RWPE2 (cell line): ENCODE results near the gene CCDC90B.

Experiments used
- ATAC-seq: fragments of 200-7000 bp; cut with Tn5 transposase; 3 replicates; pipeline ENCODE4 v1.9.1; 2021; ENCODE audit warnings: low read depth
- DNase-seq: peaks from one replicate; pipeline ENCODE4 v3.0.0-alpha.2; 2020; ENCODE audit warnings: low spot score
- H3K27ac ChIP-seq: fragments of 450-650 bp; 2 replicates; pipeline ENCODE4 v1.5.1; 2017; ENCODE audit warnings: mild to moderate bottlenecking; ENCODE audit not compliant: poor library complexity, severe bottlenecking
- H3K27me3 ChIP-seq: fragments of 250-450 bp; sonication (Bioruptor Pico); 2 replicates; pipeline ENCODE4 v1.5.1; 2021; ENCODE audit warnings: mild to moderate bottlenecking, moderate library complexity; ENCODE audit not compliant: insufficient read depth, poor library complexity, severe bottlenecking
- H3K36me3 ChIP-seq: fragments of 250-450 bp; sonication (Bioruptor Pico); 2 replicates; pipeline ENCODE4 v1.5.1; 2020; ENCODE audit warnings: low read depth, mild to moderate bottlenecking, moderate library complexity
- H3K4me1 ChIP-seq: fragments of 250-450 bp; sonication (Bioruptor Pico); 2 replicates; pipeline ENCODE4 v1.5.1; 2021; ENCODE audit warnings: mild to moderate bottlenecking, moderate library complexity; ENCODE audit not compliant: insufficient read depth, poor library complexity, severe bottlenecking
- H3K4me3 ChIP-seq: fragments of 250-450 bp; sonication (Bioruptor Pico); 2 replicates; pipeline ENCODE4 v1.5.1; 2021; ENCODE audit warnings: mild to moderate bottlenecking, moderate library complexity; ENCODE audit not compliant: severe bottlenecking
- H3K9me3 ChIP-seq: fragments of 250-450 bp; sonication (Bioruptor Pico); 2 replicates; pipeline ENCODE4 v1.5.1; 2021; ENCODE audit warnings: mild to moderate bottlenecking, moderate library complexity; ENCODE audit not compliant: severe bottlenecking
- TF ChIP-seq, protein P1 (sequence below): fragments of 450-650 bp; IDR thresholded peaks from one replicate; pipeline ENCODE4 v1.5.1; 2017; ENCODE audit warnings: mild to moderate bottlenecking, moderate library complexity; ENCODE audit not compliant: poor library complexity, severe bottlenecking

Gene CCDC90B

DNA sequence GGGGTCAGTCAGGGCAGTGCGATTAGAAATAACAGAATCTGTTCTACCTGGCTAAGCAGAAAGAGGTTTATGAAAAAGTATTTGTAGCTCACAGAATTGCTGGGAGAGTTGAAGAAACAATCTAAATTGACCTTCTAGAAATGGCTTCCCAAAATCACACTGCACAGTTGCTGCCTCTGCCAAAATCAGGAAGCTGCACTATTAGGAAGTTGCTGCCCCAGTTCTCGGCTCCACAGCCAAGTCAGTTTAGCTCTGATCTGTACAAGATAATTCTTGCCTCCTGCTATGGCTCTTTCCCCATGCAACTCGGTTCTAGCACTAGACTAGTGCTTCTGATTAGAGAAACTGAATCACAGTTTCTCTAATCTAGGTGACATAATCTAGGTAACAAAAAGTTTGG, 16.0 kb upstream of the CCDC90B start:
- H3K4me3 ChIP-seq = no peak overlapping the region
- no peaks in the 10 kb centered on the region for H3K4me1 ChIP-seq
- DNase-seq = no peak
- no peaks in the 10 kb centered on the region for H3K9me3 ChIP-seq
- no peaks in the 10 kb centered on the region for H3K27me3 ChIP-seq
- H3K36me3 ChIP-seq = no peaks in the 10 kb centered on the region
- no peak overlapping the region for H3K27ac ChIP-seq
- TF ChIP-seq, protein P1, sequence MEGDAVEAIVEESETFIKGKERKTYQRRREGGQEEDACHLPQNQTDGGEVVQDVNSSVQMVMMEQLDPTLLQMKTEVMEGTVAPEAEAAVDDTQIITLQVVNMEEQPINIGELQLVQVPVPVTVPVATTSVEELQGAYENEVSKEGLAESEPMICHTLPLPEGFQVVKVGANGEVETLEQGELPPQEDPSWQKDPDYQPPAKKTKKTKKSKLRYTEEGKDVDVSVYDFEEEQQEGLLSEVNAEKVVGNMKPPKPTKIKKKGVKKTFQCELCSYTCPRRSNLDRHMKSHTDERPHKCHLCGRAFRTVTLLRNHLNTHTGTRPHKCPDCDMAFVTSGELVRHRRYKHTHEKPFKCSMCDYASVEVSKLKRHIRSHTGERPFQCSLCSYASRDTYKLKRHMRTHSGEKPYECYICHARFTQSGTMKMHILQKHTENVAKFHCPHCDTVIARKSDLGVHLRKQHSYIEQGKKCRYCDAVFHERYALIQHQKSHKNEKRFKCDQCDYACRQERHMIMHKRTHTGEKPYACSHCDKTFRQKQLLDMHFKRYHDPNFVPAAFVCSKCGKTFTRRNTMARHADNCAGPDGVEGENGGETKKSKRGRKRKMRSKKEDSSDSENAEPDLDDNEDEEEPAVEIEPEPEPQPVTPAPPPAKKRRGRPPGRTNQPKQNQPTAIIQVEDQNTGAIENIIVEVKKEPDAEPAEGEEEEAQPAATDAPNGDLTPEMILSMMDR = no peak
- no peak for ATAC-seq

DNA sequence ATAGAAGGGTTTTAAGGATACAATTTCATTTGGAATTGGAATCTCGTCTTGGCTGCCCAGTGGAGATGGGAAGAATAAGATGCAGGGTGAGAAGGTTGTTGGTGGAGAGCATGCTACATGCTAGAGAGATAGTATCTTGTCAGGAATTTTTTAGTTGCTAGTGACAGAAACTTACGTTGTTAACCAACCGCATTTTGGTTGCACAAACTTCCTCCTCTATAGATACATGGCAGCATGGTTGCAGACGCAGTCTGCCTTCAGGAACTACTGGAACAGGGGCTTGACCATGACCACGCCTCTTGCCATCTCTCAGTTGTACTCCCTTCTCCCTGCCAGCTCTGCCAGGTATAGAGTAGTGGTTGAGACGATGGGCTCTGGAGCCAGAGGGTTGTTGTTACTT, 13.5 kb upstream of the CCDC90B start:
- Histone ChIP-seq H3K4me3 (no peak overlapping the region), H3K36me3 (no peaks in the 10 kb centered on the region), H3K9me3 (no peaks in the 10 kb centered on the region), H3K27ac (no peak overlapping the region), H3K27me3 (no peaks in the 10 kb centered on the region), H3K4me1 (no peaks in the 10 kb centered on the region)
- DNase-seq (no peak), ATAC-seq (no peak)
- TF ChIP-seq, protein P1 = no peak

DNA sequence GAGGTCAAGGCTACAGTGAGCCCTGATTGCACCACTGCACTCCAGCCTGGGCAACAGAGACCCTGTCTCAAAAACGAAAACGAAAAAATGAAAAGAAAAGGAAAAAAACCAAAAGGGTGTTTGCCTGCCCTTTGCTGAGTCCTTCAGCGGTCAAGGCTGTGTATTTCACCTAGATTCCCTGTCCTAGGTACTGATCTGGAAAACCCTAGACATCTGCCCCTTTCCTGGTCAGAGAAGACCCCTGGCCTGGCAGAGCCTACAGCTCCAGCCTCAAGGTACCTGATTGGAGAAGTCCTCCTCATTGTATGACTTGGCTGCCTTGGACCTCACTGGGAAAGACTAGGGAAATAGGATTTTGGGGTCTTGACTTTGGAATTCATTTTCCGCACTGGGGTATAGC, 8.0 kb upstream of the CCDC90B start:
- ATAC-seq (no peak), DNase-seq (no peak)
- Histone ChIP-seq H3K27me3 (no peaks in the 10 kb centered on the region), H3K36me3 (no peaks in the 10 kb centered on the region), H3K4me1 (no peaks in the 10 kb centered on the region), H3K27ac (no peak overlapping the region), H3K4me3 (no peak overlapping the region), H3K9me3 (no peaks in the 10 kb centered on the region)
- TF ChIP-seq, protein P1 = no peak

DNA sequence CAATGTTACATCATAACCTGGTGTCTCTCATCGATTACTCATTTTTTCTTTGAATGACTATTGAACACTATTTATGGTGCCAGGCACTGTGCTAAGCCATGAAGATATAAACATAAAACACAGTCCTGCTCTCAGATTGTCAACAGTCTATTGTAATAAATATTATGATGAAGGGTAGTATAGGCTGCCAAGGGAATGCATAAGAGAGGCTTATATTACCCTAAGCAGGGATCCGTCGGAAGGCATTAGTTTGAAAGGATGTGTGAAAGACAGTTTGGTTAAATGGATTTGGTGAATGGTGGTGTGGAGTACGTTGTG, 7.2 kb upstream of the CCDC90B start:
- DNase-seq (no peak), ATAC-seq (no peak)
- no peak overlapping the region for H3K4me3 ChIP-seq
- no peaks in the 10 kb centered on the region for H3K4me1 ChIP-seq
- TF ChIP-seq, protein P1 = no peak
- no peak overlapping the region for H3K27ac ChIP-seq
- no peaks in the 10 kb centered on the region for H3K36me3 ChIP-seq
- no peaks in the 10 kb centered on the region for H3K27me3 ChIP-seq
- H3K9me3 ChIP-seq = no peaks in the 10 kb centered on the region

GRCh38 chr11:83292709-83293456, 6.7 kb upstream of the CCDC90B start:
- H3K36me3 ChIP-seq = no peaks in the 10 kb centered on the region
- no peaks in the 10 kb centered on the region for H3K4me1 ChIP-seq
- no peak overlapping the region for H3K4me3 ChIP-seq
- ATAC-seq = peak; percentile 76
- no peak overlapping the region for H3K27ac ChIP-seq
- H3K27me3 ChIP-seq = no peaks in the 10 kb centered on the region
- no peaks in the 10 kb centered on the region for H3K9me3 ChIP-seq
- TF ChIP-seq, protein P1 = peak; percentile 81
- DNase-seq = no peak
